Activated CD4-positive, CD25-positive, alpha-beta regulatory T cell (primary cell): ENCODE data around the gene PTPRF.

Experiments used
- DNase-seq, 4 experiments: peaks; one replicate each; lab custom pipeline; 2025; lab: John Stamatoyannopoulos, UW

The PTPRF gene

DNA sequence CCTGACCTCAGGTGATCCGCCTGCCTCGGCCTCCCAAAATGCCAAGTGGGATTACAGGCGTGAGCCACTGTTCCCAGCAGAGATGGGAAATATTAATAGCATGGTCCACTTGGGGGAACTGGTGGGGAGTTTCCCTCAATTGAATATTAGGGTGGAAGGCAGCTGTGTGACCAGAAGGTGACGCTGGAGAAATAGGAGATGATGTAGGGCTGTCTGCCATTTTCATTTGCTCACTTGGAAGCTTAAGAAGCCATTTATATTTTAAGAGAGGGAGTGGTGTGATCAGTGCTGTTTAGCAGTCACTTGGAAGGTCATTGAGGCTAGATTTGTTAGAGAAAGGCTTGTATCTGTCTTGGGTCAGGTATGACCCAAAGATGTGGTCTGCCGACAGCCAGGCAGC, 139.2 kb downstream of the PTPRF start:
- no peak for DNase-seq

DNA sequence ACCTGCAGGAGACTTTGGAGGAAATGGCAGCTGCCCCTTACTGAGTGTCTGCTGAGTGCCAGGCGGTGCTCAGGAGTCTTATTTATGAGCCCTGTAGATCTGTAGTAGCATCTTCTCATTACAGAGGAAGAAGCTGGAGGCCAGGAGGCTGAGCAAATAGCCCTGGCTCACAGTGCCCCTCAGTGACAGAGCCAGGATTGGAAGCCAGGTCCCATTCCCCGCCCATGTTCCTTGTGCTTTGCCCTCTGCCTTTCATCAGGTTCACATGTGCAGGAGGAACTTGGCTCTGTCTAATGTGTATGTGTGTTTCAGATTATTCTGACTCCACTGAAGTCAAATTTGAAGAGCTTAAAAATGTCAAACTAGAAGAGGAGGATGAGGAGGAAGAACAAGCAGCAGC, 140.5 kb downstream of the PTPRF start:
- no peak for DNase-seq

DNA sequence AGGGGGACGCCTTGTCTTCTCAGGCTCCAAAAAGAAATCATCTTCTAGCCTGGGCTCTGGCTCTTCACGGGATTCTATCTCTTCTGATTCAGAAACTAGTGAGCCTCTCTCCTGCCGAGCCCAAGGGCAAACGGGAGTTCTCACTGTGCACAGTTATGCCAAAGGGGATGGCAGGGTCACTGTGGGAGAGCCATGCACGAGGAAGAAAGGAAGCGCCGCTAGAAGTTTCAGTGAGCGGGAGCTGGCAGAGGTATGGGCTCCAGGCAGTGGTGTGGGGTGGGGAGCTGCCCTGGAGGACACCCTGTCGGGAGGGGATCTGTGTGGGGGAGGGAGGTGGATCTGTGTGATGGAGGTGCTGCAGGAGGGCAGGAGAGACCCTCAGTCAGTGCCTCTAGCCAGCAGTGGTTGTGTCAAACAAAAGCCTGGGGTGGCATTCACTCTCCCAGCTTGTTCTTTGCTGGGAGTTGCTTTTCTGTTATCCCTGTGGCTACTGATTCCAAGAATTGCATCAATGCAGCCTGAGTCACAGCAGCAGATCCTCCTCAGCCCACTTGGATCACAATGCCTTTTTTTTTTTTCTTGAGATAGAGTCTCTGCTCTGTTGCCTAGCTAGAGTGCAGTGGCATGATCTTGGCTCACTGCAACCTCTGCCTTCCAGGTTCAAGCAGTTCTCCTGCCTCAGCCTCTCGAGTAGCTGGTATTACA, 141.1 kb downstream of the PTPRF start:
- DNase-seq, result no peak

DNA sequence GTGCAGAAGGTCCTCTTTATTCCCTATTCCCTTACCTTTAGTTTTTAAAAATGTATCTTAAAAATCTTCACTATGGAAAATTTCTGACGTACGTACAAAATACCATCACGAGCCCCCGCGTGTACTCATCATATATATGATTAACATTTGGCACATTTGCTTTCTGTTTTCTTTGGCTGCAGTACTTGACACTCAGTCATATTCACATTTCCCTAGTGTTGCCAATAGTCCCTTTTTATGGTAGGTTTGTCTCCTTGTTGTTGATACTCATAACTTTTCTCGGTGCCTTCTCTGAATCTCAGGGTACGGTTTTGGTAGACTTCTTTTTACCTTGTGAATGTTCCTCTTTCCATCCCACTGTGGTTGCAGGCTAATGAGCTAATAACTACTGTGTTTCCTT, 142.6 kb downstream of the PTPRF start:
- no peak for DNase-seq
